ENCODE measurements around the gene SMC5. TPM values are rescaled to one million over a fixed set of nuclear protein-coding genes. Genes with fewer than 3 reads are reported as not detected.

SMC5 gene
- total RNA-seq: 8.5 and 15.3 TPM in 2 replicates
- polyA plus RNA-seq: 9.0 and 16.8 TPM in 2 replicates

DNA sequence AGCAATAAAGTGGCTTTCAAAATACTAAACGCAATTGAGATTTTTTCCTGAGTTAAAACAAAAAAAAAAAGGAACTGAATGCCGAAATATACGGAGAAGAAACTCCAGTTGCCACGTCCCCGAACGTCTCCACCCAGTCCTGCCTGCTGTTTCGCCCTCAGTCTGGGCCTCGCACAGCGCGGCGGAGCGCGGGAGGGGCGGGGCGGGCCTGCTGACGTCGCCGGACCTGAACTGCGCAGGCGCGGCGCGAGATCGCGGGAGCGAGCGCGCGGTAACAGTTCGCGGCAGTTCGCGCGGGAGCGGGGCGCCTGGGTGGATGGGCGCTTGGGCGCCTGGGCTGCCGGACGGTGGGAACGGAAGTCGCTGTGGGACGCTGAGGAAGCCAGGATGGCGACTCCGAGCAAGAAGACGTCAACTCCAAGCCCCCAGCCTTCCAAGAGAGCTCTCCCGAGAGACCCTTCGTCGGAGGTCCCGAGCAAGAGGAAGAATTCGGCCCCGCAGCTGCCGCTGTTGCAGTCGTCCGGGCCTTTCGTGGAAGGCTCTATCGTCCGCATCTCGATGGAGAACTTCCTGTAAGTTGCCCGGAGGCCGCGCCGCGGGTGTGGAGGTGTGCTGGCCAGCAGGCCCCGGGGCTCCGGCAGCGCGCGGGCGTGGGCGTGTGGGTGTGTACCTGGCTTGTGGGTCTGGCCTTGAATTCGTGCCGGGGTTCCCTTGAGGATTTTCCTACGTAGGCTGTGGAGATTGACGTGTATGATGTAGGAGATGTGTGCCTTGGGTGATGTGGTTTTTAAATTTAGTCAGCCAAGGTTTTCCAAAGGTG lies at the start of gene SMC5:
Gene SMC5 (plus strand): TSS at position 287 of the 820 bp plus-strand sequence. CDS start 101 bp downstream, at position 388.
- H3K9me3 ChIP-seq (ENCODE audit: low read depth): no peaks in the 10 kb centered on the region
- peaks cover 25% of the 10 kb centered on the region for H3K4me1 ChIP-seq (ENCODE audit: low read depth)
- H3K36me3 ChIP-seq: no peaks in the 10 kb centered on the region
- peak within 1 kb of the TSS; percentile 82 for H3K27ac ChIP-seq
- peak; percentile 88 to 95 for DNase-seq (ENCODE audit: low read depth in 1 of 2, low spot score in 1 of 2)
- peak within 1 kb of the TSS; percentile 62 for H3K4me3 ChIP-seq
- TF ChIP-seq, protein P1, sequence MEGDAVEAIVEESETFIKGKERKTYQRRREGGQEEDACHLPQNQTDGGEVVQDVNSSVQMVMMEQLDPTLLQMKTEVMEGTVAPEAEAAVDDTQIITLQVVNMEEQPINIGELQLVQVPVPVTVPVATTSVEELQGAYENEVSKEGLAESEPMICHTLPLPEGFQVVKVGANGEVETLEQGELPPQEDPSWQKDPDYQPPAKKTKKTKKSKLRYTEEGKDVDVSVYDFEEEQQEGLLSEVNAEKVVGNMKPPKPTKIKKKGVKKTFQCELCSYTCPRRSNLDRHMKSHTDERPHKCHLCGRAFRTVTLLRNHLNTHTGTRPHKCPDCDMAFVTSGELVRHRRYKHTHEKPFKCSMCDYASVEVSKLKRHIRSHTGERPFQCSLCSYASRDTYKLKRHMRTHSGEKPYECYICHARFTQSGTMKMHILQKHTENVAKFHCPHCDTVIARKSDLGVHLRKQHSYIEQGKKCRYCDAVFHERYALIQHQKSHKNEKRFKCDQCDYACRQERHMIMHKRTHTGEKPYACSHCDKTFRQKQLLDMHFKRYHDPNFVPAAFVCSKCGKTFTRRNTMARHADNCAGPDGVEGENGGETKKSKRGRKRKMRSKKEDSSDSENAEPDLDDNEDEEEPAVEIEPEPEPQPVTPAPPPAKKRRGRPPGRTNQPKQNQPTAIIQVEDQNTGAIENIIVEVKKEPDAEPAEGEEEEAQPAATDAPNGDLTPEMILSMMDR (IDR thresholded peaks at IDR 0.05; ENCODE audit: low read depth, low read length): no peak
- no peaks in the 10 kb centered on the region for H3K27me3 ChIP-seq

DNA sequence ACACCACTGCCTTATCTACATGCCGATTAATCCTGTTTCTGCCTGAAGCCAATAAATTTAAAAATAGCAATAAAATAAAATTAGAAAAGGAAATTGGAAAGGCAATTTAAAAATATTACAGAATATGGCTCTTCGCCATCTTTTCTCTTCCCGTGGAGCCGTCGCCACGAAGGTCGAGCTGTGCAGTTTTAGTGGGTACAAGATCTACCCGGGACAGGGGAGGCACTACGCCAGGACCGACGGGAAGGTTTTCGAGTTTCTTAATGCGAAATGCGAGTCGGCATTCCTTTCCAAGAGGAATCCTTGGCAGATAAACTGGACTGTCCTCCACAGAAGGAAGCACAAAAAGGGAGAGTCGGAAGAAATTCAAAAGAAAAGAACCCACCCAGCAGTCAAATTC lies 41.7 kb upstream of the SMC5 start:
- no peaks in the 10 kb centered on the region for H3K9me3 ChIP-seq (ENCODE audit: low read depth)
- no peak for DNase-seq (ENCODE audit: low read depth in 1 of 2, low spot score in 1 of 2)

DNA sequence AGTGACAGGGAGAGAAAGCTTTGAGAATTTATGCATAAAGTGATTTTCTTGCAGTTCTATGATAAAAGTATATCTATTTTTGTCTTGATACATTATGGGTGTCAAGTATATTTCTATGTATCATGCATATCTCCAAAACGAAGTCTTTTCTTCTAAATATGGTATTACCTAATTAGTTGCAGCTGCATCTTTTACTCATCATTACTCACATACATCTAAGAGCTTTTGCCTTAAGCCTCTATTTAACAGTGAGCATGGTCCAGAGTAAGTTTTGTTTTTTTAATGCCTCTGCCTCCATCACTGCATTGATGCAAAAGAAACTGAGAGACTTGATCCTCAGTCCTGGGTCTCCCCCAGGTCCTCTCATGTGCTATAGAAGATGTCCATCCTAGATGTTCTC lies 40.0 kb upstream of the SMC5 start:
- H3K9me3 ChIP-seq (ENCODE audit: low read depth): no peaks in the 10 kb centered on the region
- H3K27me3 ChIP-seq: no peaks in the 10 kb centered on the region
- H3K36me3 ChIP-seq: no peaks in the 10 kb centered on the region
- H3K4me1 ChIP-seq (ENCODE audit: low read depth): no peaks in the 10 kb centered on the region
- no peak for DNase-seq (ENCODE audit: low read depth in 1 of 2, low spot score in 1 of 2)
- TF ChIP-seq, protein P1 (IDR thresholded peaks at IDR 0.05; ENCODE audit: low read depth, low read length): no peak
- H3K4me3 ChIP-seq: no peak overlapping the region
- H3K27ac ChIP-seq: no peak overlapping the region

More for the DNA sequence above, 41.7 kb upstream of the SMC5 start:
- no peaks in the 10 kb centered on the region for H3K4me1 ChIP-seq (ENCODE audit: low read depth)
- H3K27me3 ChIP-seq: no peaks in the 10 kb centered on the region
- H3K27ac ChIP-seq: no peak overlapping the region
- no peaks in the 10 kb centered on the region for H3K36me3 ChIP-seq
- H3K4me3 ChIP-seq: no peak overlapping the region
- TF ChIP-seq, protein P1 (IDR thresholded peaks at IDR 0.05; ENCODE audit: low read depth, low read length): no peak

DNA sequence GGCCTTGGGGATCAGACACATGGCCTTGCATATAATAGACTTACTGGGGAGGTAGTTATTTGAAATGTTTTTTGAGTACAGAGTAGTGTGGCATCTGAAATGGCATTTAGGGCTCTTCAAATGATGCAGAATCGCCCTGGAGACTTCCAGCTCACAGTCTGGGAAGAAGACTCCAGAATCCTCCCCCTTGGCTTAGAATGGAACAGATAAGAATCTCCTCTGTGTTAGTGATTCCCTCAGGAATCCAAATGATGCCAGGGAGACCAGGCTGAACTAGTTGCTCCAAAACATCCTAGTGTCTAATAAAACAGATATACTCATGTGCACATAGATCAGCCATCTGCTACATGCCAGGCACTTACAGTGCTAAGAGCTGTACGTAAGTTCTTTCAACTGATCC lies 38.6 kb upstream of the SMC5 start:
- Histone ChIP-seq H3K4me1 (ENCODE audit: low read depth) (no peaks in the 10 kb centered on the region), H3K4me3 (no peak overlapping the region), H3K9me3 (ENCODE audit: low read depth) (no peaks in the 10 kb centered on the region), H3K27ac (no peak overlapping the region), H3K27me3 (no peaks in the 10 kb centered on the region), H3K36me3 (no peaks in the 10 kb centered on the region)
- TF ChIP-seq, protein P1 (IDR thresholded peaks at IDR 0.05; ENCODE audit: low read depth, low read length): no peak
- no peak for DNase-seq (ENCODE audit: low read depth in 1 of 2, low spot score in 1 of 2)

DNA sequence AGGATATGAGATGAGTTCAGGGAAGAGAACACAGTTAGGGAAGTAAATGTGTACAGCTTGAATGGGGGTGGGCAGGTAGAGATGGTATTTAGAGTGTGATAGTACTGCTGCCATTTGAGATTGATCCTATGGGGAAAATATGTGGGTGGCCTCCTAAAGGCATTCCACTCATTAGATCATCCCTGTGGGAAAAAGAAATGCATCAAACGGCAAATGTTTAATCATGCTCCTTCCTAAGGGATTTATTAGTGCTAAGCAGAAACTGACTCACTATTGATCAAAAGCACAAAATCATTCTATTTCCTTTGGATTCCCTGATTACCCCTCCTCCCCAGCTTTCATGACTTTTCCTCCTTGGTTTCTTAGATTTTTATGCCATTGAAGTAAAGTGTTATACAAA lies 36.4 kb upstream of the SMC5 start:
- no peaks in the 10 kb centered on the region for H3K4me1 ChIP-seq (ENCODE audit: low read depth)
- H3K27ac ChIP-seq: no peak overlapping the region
- TF ChIP-seq, protein P1 (IDR thresholded peaks at IDR 0.05; ENCODE audit: low read depth, low read length): no peak
- no peaks in the 10 kb centered on the region for H3K27me3 ChIP-seq
- no peak for DNase-seq (ENCODE audit: low read depth in 1 of 2, low spot score in 1 of 2)
- H3K4me3 ChIP-seq: no peak overlapping the region
- no peaks in the 10 kb centered on the region for H3K36me3 ChIP-seq
- H3K9me3 ChIP-seq (ENCODE audit: low read depth): no peaks in the 10 kb centered on the region

Data from cardiac muscle cell (in vitro differentiated cells and primary cell).